Parathyroid adenoma (tissue), 2 donors: ENCODE results near the gene NT5DC2.

Source experiments
- H2AFZ ChIP-seq: fragments of 300-600 bp; sonication (generic); one replicate; pipeline ENCODE4 v1.7.0; 2017; ENCODE audit warnings: antibody characterized with exemption, mild to moderate bottlenecking
- H3K27ac ChIP-seq: fragments of 300-600 bp; sonication (generic); one replicate; pipeline ENCODE4 v1.7.0; 2017
- H3K27me3 ChIP-seq: fragments of 300-600 bp; sonication (generic); one replicate; pipeline ENCODE4 v1.7.0; 2017; ENCODE audit warnings: low read length; ENCODE audit not compliant: control insufficient read depth, insufficient read depth
- H3K36me3 ChIP-seq: fragments of 300-600 bp; sonication (generic); one replicate; pipeline ENCODE4 v1.7.0; 2017; ENCODE audit warnings: low read length; ENCODE audit not compliant: control insufficient read depth, insufficient read depth
- H3K4me1 ChIP-seq: fragments of 300-600 bp; sonication (generic); one replicate; pipeline ENCODE4 v1.7.0; 2017; ENCODE audit warnings: control low read depth
- H3K4me2 ChIP-seq: fragments of 300-600 bp; sonication (generic); one replicate; pipeline ENCODE4 v1.7.0; 2017; ENCODE audit warnings: low read length
- H3K4me3 ChIP-seq: fragments of 300-600 bp; sonication (generic); one replicate; pipeline ENCODE4 v1.7.0; 2017; ENCODE audit warnings: low read depth, low read length
- H3K79me2 ChIP-seq: fragments of 300-600 bp; sonication (generic); one replicate; pipeline ENCODE4 v1.7.0; 2017; ENCODE audit warnings: control low read depth
- H3K9ac ChIP-seq: fragments of 300-600 bp; sonication (generic); one replicate; pipeline ENCODE4 v1.7.0; 2017; ENCODE audit warnings: mild to moderate bottlenecking
- H3K9me3 ChIP-seq: fragments of 300-600 bp; sonication (generic); one replicate; pipeline ENCODE4 v1.7.0; 2017; ENCODE audit warnings: low read length; ENCODE audit not compliant: control insufficient read depth
- CTCF ChIP-seq: fragments of 300-600 bp; sonication (generic); IDR thresholded peaks from one replicate; pipeline ENCODE4 v1.7.0; 2017; ENCODE audit warnings: antibody characterized with exemption, mild to moderate bottlenecking
- donor health status: primary hyperparathyroidism.

Gene NT5DC2

GRCh38 chr3:52516509-52517195, 17.0 kb downstream of the NT5DC2 start:
- H2AFZ ChIP-seq = no peak overlapping the region
- H3K4me1 ChIP-seq = no peaks in the 10 kb centered on the region
- H3K36me3 ChIP-seq = no peaks in the 10 kb centered on the region
- TF ChIP-seq CTCF = no peak
- no peaks in the 10 kb centered on the region for H3K9me3 ChIP-seq
- no peak overlapping the region for H3K27ac ChIP-seq
- no peak overlapping the region for H3K9ac ChIP-seq
- H3K27me3 ChIP-seq = no peaks in the 10 kb centered on the region
- no peak overlapping the region for H3K4me3 ChIP-seq
- no peak overlapping the region for H3K4me2 ChIP-seq
- H3K79me2 ChIP-seq = no peaks in the 10 kb centered on the region

GRCh38 chr3:52515192-52515591, 18.5 kb downstream of the NT5DC2 start:
- no peak overlapping the region for H3K4me2 ChIP-seq
- H3K27ac ChIP-seq = no peak overlapping the region
- no peaks in the 10 kb centered on the region for H3K36me3 ChIP-seq
- H3K4me1 ChIP-seq = no peaks in the 10 kb centered on the region
- no peaks in the 10 kb centered on the region for H3K9me3 ChIP-seq
- H3K9ac ChIP-seq = no peak overlapping the region
- H3K4me3 ChIP-seq = no peak overlapping the region
- TF ChIP-seq CTCF = no peak
- H3K79me2 ChIP-seq = no peaks in the 10 kb centered on the region
- H3K27me3 ChIP-seq = no peaks in the 10 kb centered on the region
- no peak overlapping the region for H2AFZ ChIP-seq

- no peak for TF ChIP-seq CTCF
Observed at GRCh38 chr3:52514576-52514975, 19.1 kb downstream of the NT5DC2 start.

GRCh38 chr3:52513281-52513680, 20.4 kb downstream of the NT5DC2 start:
- Histone ChIP-seq H3K36me3 (no peaks in the 10 kb centered on the region), H3K4me2 (no peak overlapping the region), H3K79me2 (no peaks in the 10 kb centered on the region), H2AFZ (no peak overlapping the region), H3K27me3 (no peaks in the 10 kb centered on the region), H3K4me3 (no peak overlapping the region), H3K9me3 (no peaks in the 10 kb centered on the region), H3K27ac (no peak overlapping the region), H3K9ac (no peak overlapping the region), H3K4me1 (no peaks in the 10 kb centered on the region)
- TF ChIP-seq CTCF = no peak

More at GRCh38 chr3:52514576-52514975, 19.1 kb downstream of the NT5DC2 start:
- no peaks in the 10 kb centered on the region for H3K36me3 ChIP-seq
- no peaks in the 10 kb centered on the region for H3K9me3 ChIP-seq
- H3K4me3 ChIP-seq = no peak overlapping the region
- no peak overlapping the region for H3K4me2 ChIP-seq
- no peak overlapping the region for H3K27ac ChIP-seq
- H2AFZ ChIP-seq = no peak overlapping the region
- no peaks in the 10 kb centered on the region for H3K4me1 ChIP-seq
- no peak overlapping the region for H3K9ac ChIP-seq
- H3K79me2 ChIP-seq = no peaks in the 10 kb centered on the region
- no peaks in the 10 kb centered on the region for H3K27me3 ChIP-seq

- no peaks in the 10 kb centered on the region for H3K4me1 ChIP-seq
- H3K27me3 ChIP-seq = no peaks in the 10 kb centered on the region
- H3K4me2 ChIP-seq = no peak overlapping the region
- H3K9me3 ChIP-seq = no peaks in the 10 kb centered on the region
- no peak overlapping the region for H3K9ac ChIP-seq
- no peak overlapping the region for H2AFZ ChIP-seq
- no peak for TF ChIP-seq CTCF
- H3K4me3 ChIP-seq = no peak overlapping the region
- H3K27ac ChIP-seq = no peak overlapping the region
- H3K36me3 ChIP-seq = no peaks in the 10 kb centered on the region
- no peaks in the 10 kb centered on the region for H3K79me2 ChIP-seq
Observed at GRCh38 chr3:52512727-52513126, 20.9 kb downstream of the NT5DC2 start.
